ENCODE results near the gene ORAI3. TPM values are rescaled to one million over a fixed set of nuclear protein-coding genes. Genes with fewer than 3 reads are reported as not detected.
A peak's percentile ranks its signal among the peaks of the same experiment; 100 is the strongest.

Gene ORAI3
- total and polyA plus RNA-seq, 2 of the 13 experiments (the other 11 are each of a cell fraction or from before 2014, with no cell fraction given): 11.4 to 32.0 TPM

DNA sequence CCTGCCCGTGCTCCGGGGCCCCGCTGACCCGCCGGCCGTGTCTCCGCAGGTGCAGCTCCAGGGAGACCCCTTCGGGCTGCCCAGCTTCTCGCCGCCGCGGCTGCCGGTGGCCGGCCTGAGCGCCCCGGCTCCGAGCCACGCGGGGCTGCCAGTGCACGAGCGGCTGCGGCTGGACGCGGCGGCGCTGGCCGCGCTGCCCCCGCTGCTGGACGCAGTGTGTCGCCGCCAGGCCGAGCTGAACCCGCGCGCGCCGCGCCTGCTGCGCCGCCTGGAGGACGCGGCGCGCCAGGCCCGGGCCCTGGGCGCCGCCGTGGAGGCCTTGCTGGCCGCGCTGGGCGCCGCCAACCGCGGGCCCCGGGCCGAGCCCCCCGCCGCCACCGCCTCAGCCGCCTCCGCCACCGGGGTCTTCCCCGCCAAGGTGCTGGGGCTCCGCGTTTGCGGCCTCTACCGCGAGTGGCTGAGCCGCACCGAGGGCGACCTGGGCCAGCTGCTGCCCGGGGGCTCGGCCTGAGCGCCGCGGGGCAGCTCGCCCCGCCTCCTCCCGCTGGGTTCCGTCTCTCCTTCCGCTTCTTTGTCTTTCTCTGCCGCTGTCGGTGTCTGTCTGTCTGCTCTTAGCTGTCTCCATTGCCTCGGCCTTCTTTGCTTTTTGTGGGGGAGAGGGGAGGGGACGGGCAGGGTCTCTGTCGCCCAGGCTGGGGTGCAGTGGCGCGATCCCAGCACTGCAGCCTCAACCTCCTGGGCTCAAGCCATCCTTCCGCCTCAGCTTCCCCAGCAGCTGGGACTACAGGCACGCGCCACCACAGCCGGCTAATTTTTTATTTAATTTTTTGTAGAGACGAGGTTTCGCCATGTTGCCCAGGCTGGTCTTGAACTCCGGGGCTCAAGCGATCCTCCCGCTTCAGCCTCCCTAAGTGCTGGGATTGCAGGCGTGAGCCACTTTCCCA lies 46.6 kb upstream of the ORAI3 start (continued):
- TF ChIP-seq, protein P1, sequence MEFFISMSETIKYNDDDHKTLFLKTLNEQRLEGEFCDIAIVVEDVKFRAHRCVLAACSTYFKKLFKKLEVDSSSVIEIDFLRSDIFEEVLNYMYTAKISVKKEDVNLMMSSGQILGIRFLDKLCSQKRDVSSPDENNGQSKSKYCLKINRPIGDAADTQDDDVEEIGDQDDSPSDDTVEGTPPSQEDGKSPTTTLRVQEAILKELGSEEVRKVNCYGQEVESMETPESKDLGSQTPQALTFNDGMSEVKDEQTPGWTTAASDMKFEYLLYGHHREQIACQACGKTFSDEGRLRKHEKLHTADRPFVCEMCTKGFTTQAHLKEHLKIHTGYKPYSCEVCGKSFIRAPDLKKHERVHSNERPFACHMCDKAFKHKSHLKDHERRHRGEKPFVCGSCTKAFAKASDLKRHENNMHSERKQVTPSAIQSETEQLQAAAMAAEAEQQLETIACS (CRISPR knock-in tag; IDR thresholded peaks at IDR 0.05): peak; percentile 50; the same call in 1 of the 2 replicates
- TF ChIP-seq KAT7 (CRISPR knock-in tag; IDR thresholded peaks at IDR 0.05; ENCODE audit: borderline replicate concordance): 0 out of 2 replicates have a peak, but pooled peaks have one; percentile 20
- TF ChIP-seq, protein P2, sequence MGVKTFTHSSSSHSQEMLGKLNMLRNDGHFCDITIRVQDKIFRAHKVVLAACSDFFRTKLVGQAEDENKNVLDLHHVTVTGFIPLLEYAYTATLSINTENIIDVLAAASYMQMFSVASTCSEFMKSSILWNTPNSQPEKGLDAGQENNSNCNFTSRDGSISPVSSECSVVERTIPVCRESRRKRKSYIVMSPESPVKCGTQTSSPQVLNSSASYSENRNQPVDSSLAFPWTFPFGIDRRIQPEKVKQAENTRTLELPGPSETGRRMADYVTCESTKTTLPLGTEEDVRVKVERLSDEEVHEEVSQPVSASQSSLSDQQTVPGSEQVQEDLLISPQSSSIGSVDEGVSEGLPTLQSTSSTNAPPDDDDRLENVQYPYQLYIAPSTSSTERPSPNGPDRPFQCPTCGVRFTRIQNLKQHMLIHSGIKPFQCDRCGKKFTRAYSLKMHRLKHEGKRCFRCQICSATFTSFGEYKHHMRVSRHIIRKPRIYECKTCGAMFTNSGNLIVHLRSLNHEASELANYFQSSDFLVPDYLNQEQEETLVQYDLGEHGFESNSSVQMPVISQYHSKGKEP (CRISPR knock-in tag; IDR thresholded peaks at IDR 0.05): no peak
- TF ChIP-seq, protein P3, sequence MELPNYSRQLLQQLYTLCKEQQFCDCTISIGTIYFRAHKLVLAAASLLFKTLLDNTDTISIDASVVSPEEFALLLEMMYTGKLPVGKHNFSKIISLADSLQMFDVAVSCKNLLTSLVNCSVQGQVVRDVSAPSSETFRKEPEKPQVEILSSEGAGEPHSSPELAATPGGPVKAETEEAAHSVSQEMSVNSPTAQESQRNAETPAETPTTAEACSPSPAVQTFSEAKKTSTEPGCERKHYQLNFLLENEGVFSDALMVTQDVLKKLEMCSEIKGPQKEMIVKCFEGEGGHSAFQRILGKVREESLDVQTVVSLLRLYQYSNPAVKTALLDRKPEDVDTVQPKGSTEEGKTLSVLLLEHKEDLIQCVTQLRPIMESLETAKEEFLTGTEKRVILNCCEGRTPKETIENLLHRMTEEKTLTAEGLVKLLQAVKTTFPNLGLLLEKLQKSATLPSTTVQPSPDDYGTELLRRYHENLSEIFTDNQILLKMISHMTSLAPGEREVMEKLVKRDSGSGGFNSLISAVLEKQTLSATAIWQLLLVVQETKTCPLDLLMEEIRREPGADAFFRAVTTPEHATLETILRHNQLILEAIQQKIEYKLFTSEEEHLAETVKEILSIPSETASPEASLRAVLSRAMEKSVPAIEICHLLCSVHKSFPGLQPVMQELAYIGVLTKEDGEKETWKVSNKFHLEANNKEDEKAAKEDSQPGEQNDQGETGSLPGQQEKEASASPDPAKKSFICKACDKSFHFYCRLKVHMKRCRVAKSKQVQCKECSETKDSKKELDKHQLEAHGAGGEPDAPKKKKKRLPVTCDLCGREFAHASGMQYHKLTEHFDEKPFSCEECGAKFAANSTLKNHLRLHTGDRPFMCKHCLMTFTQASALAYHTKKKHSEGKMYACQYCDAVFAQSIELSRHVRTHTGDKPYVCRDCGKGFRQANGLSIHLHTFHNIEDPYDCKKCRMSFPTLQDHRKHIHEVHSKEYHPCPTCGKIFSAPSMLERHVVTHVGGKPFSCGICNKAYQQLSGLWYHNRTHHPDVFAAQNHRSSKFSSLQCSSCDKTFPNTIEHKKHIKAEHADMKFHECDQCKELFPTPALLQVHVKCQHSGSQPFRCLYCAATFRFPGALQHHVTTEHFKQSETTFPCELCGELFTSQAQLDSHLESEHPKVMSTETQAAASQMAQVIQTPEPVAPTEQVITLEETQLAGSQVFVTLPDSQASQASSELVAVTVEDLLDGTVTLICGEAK (IDR thresholded peaks at IDR 0.05): no peak
- TF ChIP-seq, protein P3 (CRISPR knock-in tag; IDR thresholded peaks at IDR 0.05): no peak
- TF ChIP-seq, protein P4, sequence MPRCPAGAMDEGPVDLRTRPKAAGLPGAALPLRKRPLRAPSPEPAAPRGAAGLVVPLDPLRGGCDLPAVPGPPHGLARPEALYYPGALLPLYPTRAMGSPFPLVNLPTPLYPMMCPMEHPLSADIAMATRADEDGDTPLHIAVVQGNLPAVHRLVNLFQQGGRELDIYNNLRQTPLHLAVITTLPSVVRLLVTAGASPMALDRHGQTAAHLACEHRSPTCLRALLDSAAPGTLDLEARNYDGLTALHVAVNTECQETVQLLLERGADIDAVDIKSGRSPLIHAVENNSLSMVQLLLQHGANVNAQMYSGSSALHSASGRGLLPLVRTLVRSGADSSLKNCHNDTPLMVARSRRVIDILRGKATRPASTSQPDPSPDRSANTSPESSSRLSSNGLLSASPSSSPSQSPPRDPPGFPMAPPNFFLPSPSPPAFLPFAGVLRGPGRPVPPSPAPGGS (CRISPR knock-in tag; IDR thresholded peaks at IDR 0.05): no peak; the same call in 1 of the 2 replicates
- no peak for TF ChIP-seq KLF15 (CRISPR knock-in tag; IDR thresholded peaks at IDR 0.05; ENCODE audit: borderline replicate concordance)
- no peak for TF ChIP-seq ZNF230 (CRISPR knock-in tag; IDR thresholded peaks at IDR 0.05)
- 0 out of 2 replicates have a peak, but pooled peaks have one; percentile 27 for TF ChIP-seq ZNF670 (CRISPR knock-in tag; IDR thresholded peaks at IDR 0.05; ENCODE audit: borderline replicate concordance)
- no peak for TF ChIP-seq ELK4 (CRISPR knock-in tag; IDR thresholded peaks at IDR 0.05; ENCODE audit: borderline replicate concordance)
- no peak for TF ChIP-seq ZNF879 (CRISPR knock-in tag; IDR thresholded peaks at IDR 0.05)
